Stimulated activated CD8-positive, alpha-beta memory T cell treated with anti-CD3 and anti-CD28 coated beads, Interleukin-2, amount 100 ng/mL, for 48 hours (primary cell): Measurements from ENCODE around the gene SEC24D.
A peak's percentile ranks its signal among the peaks of the same experiment; 100 is the strongest.

Source experiments
- DNase-seq, 2 donors: peaks; one replicate each; pipeline ENCODE4 v3.0.0-alpha.2; 2020; ENCODE audit warnings: low read depth in 2 of 2

The SEC24D gene

GRCh38 chr4:118842055-118842454 lies 6.1 kb upstream of the SEC24D start:
- no peak for DNase-seq

- no peak for DNase-seq
Measured at GRCh38 chr4:118839221-118839927, 3.4 kb upstream of the SEC24D start.

DNA sequence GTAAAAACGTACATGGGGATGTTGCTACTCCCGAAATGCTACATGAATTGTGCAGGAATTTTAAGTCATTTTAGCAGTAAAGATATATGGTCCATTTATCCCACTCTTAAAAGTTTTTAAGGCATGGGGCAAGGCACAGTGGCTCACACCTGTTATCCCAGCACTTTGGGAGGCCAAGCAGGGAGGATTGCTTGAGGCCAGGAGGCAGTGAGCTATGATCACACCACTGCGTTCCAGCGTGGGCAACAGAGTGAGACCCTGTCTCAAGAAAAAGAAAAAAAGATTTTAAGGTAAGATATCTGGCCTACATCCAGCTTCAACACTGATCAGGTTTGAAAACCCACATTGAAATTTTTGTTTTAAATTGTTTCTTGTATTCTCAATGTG lies 1.2 kb upstream of the SEC24D start:
- DNase-seq: no peak

DNA sequence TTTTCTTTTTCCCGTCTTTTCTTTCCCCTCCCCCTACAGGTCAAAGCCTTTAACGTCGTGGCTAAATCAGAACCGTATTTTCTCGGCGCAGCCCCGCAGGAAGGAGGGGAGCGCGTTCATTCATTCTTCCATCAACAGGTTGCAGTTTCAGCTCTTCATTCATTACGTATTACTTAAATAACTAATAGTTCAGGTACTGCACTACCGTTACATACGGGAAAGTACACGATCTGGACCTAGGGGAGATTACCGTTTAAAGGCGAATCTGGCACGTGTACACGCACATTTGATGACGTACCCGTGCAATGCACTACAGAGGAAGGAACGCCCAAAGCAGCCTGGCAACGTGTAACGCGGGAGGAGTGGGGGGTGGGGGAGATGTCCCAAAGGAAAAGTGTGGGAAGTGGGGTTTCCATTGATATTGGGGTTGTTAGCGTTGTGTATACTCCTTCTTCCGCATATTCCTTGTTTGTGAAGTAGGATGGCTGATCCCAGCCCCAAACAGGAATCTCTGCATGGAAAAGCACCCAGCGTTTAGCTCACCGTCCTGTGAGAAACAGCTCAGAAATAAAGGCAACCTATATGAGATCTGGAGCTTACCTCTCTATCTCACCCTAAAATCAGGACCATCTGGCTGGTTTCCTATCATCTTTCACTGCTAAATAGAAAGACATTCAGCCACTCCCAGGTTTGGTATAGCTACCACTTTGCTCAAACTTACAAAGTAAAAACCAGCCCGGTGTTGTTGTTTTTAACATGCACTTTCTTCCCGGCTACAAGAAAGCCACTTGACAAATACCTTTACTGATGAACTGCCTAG lies 585 bp upstream of the SEC24D start:
- peak; percentile 20 to 27 for DNase-seq

DNA sequence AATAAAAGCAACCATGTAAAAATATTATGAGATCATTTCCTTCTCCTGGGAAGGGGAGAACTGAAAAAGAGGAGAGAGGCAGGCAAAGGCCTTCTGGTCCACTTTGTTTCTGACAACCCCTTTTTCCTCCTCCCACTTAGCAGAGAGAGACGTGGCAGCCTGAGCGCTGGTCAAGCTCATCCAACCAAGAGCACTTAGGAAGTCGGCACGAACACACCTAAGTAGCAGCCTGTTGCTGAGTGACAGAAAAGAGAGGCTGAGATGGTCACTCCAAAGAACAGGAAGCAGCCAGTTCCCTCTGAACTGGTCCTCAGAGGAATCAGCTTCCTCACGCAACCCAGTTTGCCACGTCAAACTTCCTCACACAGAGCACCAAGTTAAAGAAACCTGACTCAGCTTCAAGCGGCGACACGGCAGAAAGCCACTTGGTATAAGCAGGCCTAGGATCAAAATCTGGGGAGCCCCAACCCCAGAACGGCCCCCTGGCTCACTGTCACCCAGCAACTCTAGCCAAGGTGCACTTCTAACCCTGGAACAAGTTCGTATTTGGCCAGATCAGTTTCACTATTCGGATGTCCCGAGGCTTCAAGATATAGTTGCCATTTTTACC lies 861 bp downstream of the SEC24D start:
- DNase-seq: peak; percentile 16 to 28

DNA sequence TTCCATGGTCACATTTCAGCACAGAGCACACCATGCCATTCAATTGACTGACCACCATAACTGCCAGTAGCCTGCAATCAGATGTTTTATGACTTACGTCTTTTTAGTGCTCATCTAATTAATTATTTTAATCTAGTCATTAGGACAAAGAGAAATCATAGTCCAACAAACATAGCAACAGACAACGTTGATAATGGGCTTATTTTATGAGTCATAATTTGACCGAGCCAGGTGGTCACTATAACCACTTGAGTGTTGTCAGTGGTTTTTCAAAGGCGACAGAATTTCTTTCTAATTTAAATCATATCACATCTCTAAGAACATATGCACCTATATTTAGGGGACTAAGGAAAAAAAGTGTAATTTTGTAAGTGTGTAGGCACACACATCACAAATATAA lies 1.9 kb downstream of the SEC24D start:
- DNase-seq: no peak

DNA sequence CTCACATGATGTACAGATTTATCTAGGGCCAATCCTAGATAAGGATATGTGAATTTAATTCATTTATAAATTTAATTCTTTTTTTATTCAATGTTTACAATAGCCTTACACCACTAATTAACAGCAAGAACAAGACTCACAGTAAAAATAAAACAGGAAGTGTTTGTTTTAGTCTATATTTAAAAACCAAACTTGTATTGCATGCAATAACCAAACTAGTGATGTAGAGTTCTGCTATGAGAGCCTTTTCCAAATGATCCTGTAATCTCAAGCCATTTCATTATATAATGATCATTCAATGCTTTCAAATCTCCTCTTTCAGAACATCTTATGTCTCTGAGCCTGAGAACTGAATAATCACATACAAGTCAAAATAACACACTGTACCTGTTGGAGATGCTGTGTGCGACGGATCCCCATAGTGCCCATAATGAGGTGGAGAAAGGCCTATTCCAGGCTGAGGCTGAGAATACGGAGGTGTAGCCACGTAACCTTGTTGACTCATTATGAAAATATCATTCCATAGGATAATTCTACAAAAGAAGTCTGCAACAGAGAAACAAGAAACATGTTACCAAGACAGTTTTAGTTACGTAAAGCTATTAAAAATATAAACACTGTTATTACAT lies 2.6 kb downstream of the SEC24D start:
- no peak for DNase-seq

DNA sequence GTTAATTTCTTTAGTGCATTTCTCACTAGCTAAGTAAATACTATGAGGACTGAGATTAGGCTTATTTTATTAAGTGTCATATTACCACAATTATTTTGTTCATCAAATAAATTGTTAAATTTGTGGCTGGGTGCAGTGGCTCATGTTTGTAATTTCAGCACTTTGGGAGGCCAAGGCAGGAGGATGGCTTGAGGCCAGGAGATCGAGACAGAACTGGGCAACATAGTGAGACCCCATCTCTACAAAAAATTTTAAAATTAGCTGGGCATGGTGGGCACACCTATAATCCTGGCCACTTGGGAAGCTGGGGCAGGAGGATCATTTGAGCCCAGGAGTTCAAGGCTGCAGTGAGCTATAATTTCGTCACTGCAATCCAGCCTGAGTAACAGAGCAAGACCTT lies 6.8 kb downstream of the SEC24D start:
- no peak for DNase-seq

GRCh38 chr4:118826723-118827444 lies 9.0 kb downstream of the SEC24D start:
- no peak for DNase-seq

DNA sequence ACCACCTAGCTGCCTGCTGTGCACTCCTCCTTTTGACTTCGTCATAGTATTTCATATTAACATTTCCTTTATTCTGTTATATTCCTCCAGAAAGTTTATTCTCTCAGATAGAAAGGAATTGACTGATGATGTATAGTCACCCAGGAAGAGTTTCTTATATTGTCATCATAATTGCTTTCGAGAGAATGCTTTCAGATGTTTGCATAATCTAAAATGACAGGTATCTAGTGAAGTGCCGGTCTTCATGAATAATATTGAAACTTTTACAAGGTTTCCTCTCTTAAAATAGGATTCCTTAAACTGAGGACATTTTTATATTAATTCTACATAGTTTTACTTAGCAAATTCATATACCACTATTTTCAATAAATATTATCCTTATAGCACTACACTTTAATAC lies 10.1 kb downstream of the SEC24D start:
- no peak for DNase-seq

- DNase-seq: no peak
Measured at GRCh38 chr4:118824141-118824540, 11.8 kb downstream of the SEC24D start.

- DNase-seq: no peak
Measured at GRCh38 chr4:118823471-118823870, 12.5 kb downstream of the SEC24D start.

GRCh38 chr4:118821590-118822293 lies 14.2 kb downstream of the SEC24D start:
- DNase-seq: no peak

DNA sequence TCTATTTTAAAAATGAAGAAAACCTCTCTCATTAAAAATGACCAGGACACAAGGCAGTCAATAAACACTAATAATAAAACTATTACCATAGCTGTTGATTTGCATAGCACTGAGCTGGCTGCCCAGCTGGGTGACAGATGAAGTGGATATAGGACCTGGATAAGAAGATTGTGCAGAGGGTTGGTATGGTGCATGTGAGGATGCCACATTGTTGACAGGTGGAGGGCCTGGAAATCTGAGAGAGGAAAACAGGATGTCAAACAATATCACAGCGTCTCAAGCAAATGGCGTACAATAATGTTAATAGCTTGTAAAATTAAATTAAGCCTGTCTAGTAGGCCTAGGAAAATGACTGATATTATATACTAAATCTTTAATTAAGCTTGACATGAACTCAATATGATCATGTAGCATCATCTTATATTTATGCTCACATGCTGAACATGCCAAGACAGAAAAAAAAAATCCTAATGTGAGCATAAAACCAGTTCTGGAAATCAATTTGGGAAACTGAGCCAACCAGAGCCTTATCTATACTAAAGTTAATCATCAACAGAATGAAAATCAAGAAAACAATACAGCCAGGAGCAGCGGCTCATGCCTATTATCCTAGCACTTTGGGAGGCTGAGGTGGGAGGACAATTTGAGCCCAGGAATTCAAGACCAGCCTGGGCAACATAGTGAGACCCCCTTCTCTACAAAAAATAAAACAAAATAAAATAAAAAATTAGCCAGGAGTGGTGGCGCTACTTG lies 18.6 kb downstream of the SEC24D start:
- no peak for DNase-seq

DNA sequence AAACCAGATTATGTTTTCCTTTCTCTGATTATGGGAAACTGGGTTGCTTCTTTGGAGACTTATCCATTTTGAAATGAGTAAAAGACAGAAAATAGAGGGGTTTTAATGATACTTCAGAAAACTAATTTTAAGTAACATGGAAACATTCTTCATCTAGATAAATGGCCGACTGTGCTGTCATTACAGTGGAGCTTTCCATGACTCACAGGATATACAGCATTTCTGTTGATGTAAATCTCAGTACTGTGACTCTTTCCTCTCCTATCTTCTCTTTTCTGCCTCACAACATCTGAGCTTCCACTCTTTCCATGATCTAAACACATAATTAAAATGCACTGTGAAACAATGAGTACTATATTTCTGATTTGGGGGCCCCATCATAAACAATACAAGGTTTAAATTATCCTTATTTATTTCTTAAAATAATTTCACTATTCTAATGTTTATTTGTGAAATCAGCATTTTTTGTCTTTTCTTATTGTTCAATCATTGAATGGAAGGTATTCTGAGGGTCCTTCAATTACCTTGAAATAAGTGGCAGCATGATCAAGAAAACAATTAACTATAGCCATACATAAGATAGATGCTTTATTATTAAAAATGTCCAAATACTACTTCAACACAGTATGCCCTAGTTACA lies 19.3 kb downstream of the SEC24D start:
- no peak for DNase-seq

DNA sequence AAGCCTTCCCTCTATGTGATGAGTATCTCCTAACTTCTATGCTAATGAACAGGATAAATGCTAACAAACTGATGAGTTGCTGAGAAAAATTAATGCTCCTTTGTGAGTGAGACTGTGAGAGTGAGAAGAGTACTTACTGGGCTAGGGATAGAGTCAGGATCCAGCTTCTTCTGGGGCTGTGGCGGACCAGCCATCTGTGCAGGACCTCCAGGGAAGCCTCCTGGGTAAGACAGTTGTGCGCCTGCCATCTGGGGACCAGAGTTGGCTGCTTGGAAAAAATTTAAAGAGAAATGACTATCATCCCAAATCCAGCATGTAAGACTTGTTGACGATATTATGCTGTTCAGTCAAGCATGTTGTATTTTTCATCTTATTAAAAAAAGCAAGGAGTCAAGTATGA lies 21.0 kb downstream of the SEC24D start:
- DNase-seq: no peak

GRCh38 chr4:118814058-118814457 lies 21.9 kb downstream of the SEC24D start:
- DNase-seq: no peak

- no peak for DNase-seq
Measured at GRCh38 chr4:118813561-118813960, 22.4 kb downstream of the SEC24D start.

DNA sequence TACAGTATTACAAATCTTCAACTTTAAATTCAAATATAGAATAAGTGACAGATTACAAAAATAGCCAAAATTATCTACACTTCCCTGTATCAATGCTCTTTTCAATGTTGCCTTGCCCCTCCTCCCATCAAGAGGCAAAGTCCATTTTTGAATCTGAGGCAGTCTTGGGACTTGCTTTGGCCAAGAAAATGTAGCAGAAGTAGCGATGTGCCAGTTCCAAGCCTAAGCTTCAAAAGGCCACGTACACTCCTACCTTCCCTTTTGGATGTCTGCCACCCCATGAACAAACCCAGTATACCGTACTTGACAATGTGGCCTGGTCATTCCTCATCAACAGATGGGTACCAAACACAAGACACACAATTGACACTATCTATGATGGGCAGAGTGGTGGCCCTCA lies 24.1 kb downstream of the SEC24D start:
- DNase-seq: no peak
